Mesenchymal stem cell (in vitro differentiated cells and primary cell): ENCODE measurements around the gene AQP7.
"Not testable (repeated sequence)": the region's sequence is repeated elsewhere in the genome, so short reads cannot be mapped to it uniquely, and the experiment has no call there.

Experiments used
- DNase-seq: peaks from one replicate; pipeline ENCODE4 v3.0.0-alpha.2; 2013
- H2AFZ ChIP-seq: one replicate; pipeline ENCODE4 v1.6.1; 2013; ENCODE audit warnings: low read depth, mild to moderate bottlenecking, control low read depth, inconsistent platforms, low read length, moderate library complexity
- H2AK5ac ChIP-seq: 2 replicates; pipeline ENCODE4 v1.6.1; 2013; ENCODE audit warnings: low read length, moderate library complexity, mild to moderate bottlenecking, inconsistent platforms; ENCODE audit not compliant: severe bottlenecking
- H2BK120ac ChIP-seq: one replicate; pipeline ENCODE4 v1.6.1; 2013; ENCODE audit warnings: low read depth, mild to moderate bottlenecking, inconsistent platforms, low read length, moderate library complexity
- H2BK12ac ChIP-seq, 2 experiments: one replicate each; pipeline ENCODE4 v1.6.1; 2013; ENCODE audit warnings: inconsistent platforms in 2 of 2, low read length in 2 of 2, mild to moderate bottlenecking in 2 of 2, moderate library complexity in 2 of 2, control low read depth in 1 of 2
- H2BK15ac ChIP-seq: one replicate; pipeline ENCODE4 v1.6.1; 2013; ENCODE audit warnings: mild to moderate bottlenecking, low read depth, inconsistent platforms; ENCODE audit not compliant: poor library complexity, severe bottlenecking
- H2BK5ac ChIP-seq: 2 replicates; pipeline ENCODE4 v1.6.1; 2013; ENCODE audit warnings: low read depth, mild to moderate bottlenecking, low read length, control low read depth, inconsistent platforms; ENCODE audit not compliant: poor library complexity, severe bottlenecking
- H3K14ac ChIP-seq, 2 experiments: one replicate each; pipeline ENCODE4 v1.6.1; 2013; ENCODE audit warnings: inconsistent platforms in 2 of 2, low read length in 2 of 2, control low read depth in 1 of 2, mild to moderate bottlenecking in 1 of 2, moderate library complexity in 1 of 2
- H3K18ac ChIP-seq, 2 experiments: one replicate each; pipeline ENCODE4 v1.6.1; 2013; ENCODE audit warnings: inconsistent platforms in 2 of 2, low read length in 2 of 2, control low read depth in 1 of 2, low read depth in 1 of 2, mild to moderate bottlenecking in 1 of 2
- H3K23ac ChIP-seq, 2 experiments: one replicate each; pipeline ENCODE4 v1.6.1; 2013; ENCODE audit warnings: inconsistent platforms in 2 of 2, low read length in 2 of 2, mild to moderate bottlenecking in 2 of 2, moderate library complexity in 2 of 2, control low read depth in 1 of 2
- H3K27ac ChIP-seq: 2 replicates; pipeline ENCODE4 v1.5.1; 2013; ENCODE audit warnings: mild to moderate bottlenecking, moderate library complexity, low read length, control low read depth, inconsistent platforms; ENCODE audit not compliant: poor library complexity, severe bottlenecking
- H3K27me3 ChIP-seq, 2 experiments: 2 replicates each; pipeline versions ENCODE4 v1.6.1 to v1.7.0; 2013; ENCODE audit warnings: low read length in 2 of 2, mild to moderate bottlenecking in 2 of 2, moderate library complexity in 2 of 2, control low read depth in 1 of 2, inconsistent platforms in 1 of 2; ENCODE audit not compliant: control insufficient read depth in 1 of 2, insufficient read depth in 1 of 2
- H3K36me3 ChIP-seq, 2 experiments: 2 replicates each; pipeline versions ENCODE4 v1.6.1 to v1.7.0; 2013; ENCODE audit warnings: low read length in 2 of 2, control low read depth in 1 of 2, inconsistent platforms in 1 of 2, low read depth in 1 of 2, mild to moderate bottlenecking in 1 of 2; ENCODE audit not compliant: insufficient read depth in 2 of 2, control insufficient read depth in 1 of 2
- H3K4ac ChIP-seq, 2 experiments: one replicate each; pipeline ENCODE4 v1.6.1; 2013; ENCODE audit warnings: inconsistent platforms in 2 of 2, low read length in 2 of 2, mild to moderate bottlenecking in 2 of 2, moderate library complexity in 2 of 2, control low read depth in 1 of 2, low read depth in 1 of 2
- H3K4me1 ChIP-seq: 2 replicates; pipeline ENCODE4 v1.6.1; 2013; ENCODE audit warnings: low read depth, low read length, control low read depth; ENCODE audit not compliant: control insufficient read depth, insufficient read depth
- H3K4me2 ChIP-seq: 2 replicates; pipeline ENCODE4 v1.6.1; 2013; ENCODE audit warnings: low read length, mild to moderate bottlenecking, inconsistent platforms; ENCODE audit not compliant: poor library complexity, severe bottlenecking
- H3K4me3 ChIP-seq, 2 experiments: 2 replicates each; pipeline versions ENCODE4 v1.5.1 to v1.7.0; 2013; ENCODE audit warnings: low read length in 2 of 2, mild to moderate bottlenecking in 2 of 2, control low read depth in 1 of 2, low read depth in 1 of 2; ENCODE audit not compliant: insufficient read depth in 1 of 2
- H3K79me1 ChIP-seq: replicated peaks from 2 replicates; pipeline ENCODE4 v1.6.1; 2013; ENCODE audit warnings: mild to moderate bottlenecking, control low read depth, low read length, inconsistent platforms; ENCODE audit not compliant: poor library complexity, severe bottlenecking
- H3K9ac ChIP-seq: 2 replicates; pipeline ENCODE4 v1.7.0; 2013; ENCODE audit warnings: mild to moderate bottlenecking, low read length, moderate library complexity
- H3K9me3 ChIP-seq: 2 replicates; pipeline ENCODE4 v1.7.0; 2013; ENCODE audit warnings: mild to moderate bottlenecking, low read length; ENCODE audit not compliant: control insufficient read depth
- H4K8ac ChIP-seq: one replicate; pipeline ENCODE4 v1.6.1; 2013; ENCODE audit warnings: inconsistent platforms, mild to moderate bottlenecking, low read length, moderate library complexity
- H4K91ac ChIP-seq: one replicate; pipeline ENCODE4 v1.6.1; 2013; ENCODE audit warnings: mild to moderate bottlenecking, low read length, inconsistent platforms
- WGBS: methylation state at CpG from one replicate; pipeline ENCODE4 v1.1.7; 2013; ENCODE audit warnings: mixed read lengths; 5-methylcytosine and 5-hydroxymethylcytosine counted together

The AQP7 gene

DNA sequence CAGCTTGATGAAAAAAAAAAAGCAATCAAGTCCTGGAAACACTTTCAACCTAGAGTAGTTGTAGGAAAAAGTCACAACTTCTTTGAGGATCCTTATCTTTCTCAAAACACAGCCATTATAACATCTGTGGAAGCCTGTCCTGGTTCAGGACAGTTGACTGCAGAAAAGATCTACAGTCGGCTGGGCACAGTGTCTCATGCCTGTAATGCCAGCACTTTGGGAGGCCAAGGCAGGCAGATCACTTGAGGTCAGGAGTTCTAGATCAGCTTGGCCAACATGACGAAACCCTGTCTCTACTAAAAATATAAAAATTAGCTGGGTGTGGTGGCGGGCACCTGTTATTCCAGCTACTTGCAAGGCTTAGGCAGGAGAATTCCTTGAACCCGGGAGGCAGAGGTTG is 37.6 kb downstream of the AQP7 start:
- not testable (repeated sequence) for DNase-seq, H4K8ac ChIP-seq, H3K4ac ChIP-seq, H2AFZ ChIP-seq, H2BK15ac ChIP-seq, H2BK5ac ChIP-seq, H2BK12ac ChIP-seq, H2AK5ac ChIP-seq, H3K27me3 ChIP-seq, H3K4me3 ChIP-seq, H3K9ac ChIP-seq, H3K18ac ChIP-seq, H3K9me3 ChIP-seq, H3K79me1 ChIP-seq, H2BK120ac ChIP-seq, H3K27ac ChIP-seq, H4K91ac ChIP-seq, H3K14ac ChIP-seq, H3K4me2 ChIP-seq, H3K4me1 ChIP-seq, H3K23ac ChIP-seq
- 97% methylated on average over 4 of the region's 4 CpGs for WGBS
- peaks cover 38 to 86% of the 10 kb centered on the region in 2 experiments for H3K36me3 ChIP-seq

DNA sequence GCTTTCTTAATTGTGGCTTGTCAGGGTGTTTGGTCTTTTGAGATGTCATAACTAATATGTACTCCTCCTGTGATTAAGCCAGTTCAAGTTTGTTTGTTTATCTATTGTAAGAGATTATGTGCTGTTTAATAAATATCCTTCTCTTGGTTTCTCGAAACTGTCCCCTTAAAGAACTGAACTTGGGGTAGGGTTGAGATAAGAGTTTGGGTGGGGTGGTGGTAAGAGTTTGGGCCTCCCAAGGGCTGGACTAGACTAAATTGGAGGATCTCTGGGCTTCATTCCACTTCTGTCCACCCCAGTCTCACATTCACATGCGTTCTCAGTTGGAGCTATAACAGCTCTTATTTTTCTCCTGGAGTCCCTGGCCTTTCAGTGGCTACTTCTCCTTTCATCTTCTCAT is 38.2 kb downstream of the AQP7 start:
- Histone ChIP-seq H2BK5ac (no peak overlapping the region), H4K91ac (no peak overlapping the region), H3K9ac (no peak overlapping the region), H2BK15ac (no peak overlapping the region), H3K14ac (no peak overlapping the region), H3K4me1 (no peaks in the 10 kb centered on the region), H2AK5ac (no peak overlapping the region), H3K9me3 (no peaks in the 10 kb centered on the region), H2BK120ac (no peak overlapping the region), H3K18ac (no peak overlapping the region), H3K23ac (no peak overlapping the region), H3K4ac (no peak overlapping the region), H3K27ac (no peak overlapping the region), H4K8ac (no peak overlapping the region), H3K36me3 (peaks cover 38 to 83% of the 10 kb centered on the region in 2 experiments), H2BK12ac (no peak overlapping the region), H3K79me1 (no peaks in the 10 kb centered on the region), H3K4me3 (no peak overlapping the region), H3K4me2 (no peak overlapping the region), H3K27me3 (no peaks in the 10 kb centered on the region), H2AFZ (no peak overlapping the region)
- 97% methylated on average over 2 of the region's 2 CpGs for WGBS
- DNase-seq = no peak

DNA sequence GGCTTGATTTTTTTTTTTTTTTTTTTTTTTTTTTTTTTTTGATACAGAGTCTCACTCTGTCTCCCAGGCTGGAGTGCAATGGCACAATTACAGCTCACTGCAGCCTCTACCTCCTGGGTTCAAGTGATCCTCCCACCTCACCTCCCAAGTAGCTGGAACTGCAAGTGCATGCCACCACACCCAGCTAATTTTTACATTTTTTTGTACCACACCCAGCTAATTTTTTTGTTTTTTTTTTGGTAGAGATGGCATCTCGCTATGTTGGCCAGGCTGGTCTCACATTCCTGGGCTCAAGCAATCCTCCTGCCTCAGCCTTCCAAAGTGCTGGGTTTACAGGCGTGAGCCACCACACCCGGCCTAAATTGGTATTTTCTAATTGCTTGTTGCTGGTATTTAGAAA is 43.7 kb downstream of the AQP7 start:
- not testable (repeated sequence) for H3K27ac ChIP-seq, H2BK15ac ChIP-seq, H2AFZ ChIP-seq, H3K23ac ChIP-seq, H2AK5ac ChIP-seq, H2BK12ac ChIP-seq, H3K4me2 ChIP-seq, H3K4ac ChIP-seq, H3K14ac ChIP-seq, H3K9ac ChIP-seq, H2BK120ac ChIP-seq, H3K18ac ChIP-seq, H3K9me3 ChIP-seq, H2BK5ac ChIP-seq, H4K8ac ChIP-seq, H3K4me3 ChIP-seq, DNase-seq, H4K91ac ChIP-seq, H3K27me3 ChIP-seq, H3K79me1 ChIP-seq, H3K4me1 ChIP-seq
- 100% methylated on average over 2 of the region's 3 CpGs for WGBS
- peaks cover 3 to 74% of the 10 kb centered on the region in 2 experiments for H3K36me3 ChIP-seq

- no peak overlapping the region for H3K4me2 ChIP-seq
- no peak overlapping the region for H4K8ac ChIP-seq
- H2BK120ac ChIP-seq = no peak overlapping the region
- H2AFZ ChIP-seq = no peak overlapping the region
- no peaks in the 10 kb centered on the region for H3K9me3 ChIP-seq
- H2BK15ac ChIP-seq = no peak overlapping the region
- H3K23ac ChIP-seq = no peak overlapping the region
- H3K4ac ChIP-seq = no peak overlapping the region
- peaks cover 4% of the 10 kb centered on the region for H3K79me1 ChIP-seq
- no peak overlapping the region for H2BK12ac ChIP-seq
- H3K9ac ChIP-seq = no peak overlapping the region
- H3K4me3 ChIP-seq = no peak overlapping the region
- no peak overlapping the region for H3K18ac ChIP-seq
- peaks cover 8 to 80% of the 10 kb centered on the region in 2 experiments for H3K36me3 ChIP-seq
- no peak overlapping the region for H2BK5ac ChIP-seq
- H2AK5ac ChIP-seq = no peak overlapping the region
- no peaks in the 10 kb centered on the region for H3K27me3 ChIP-seq
- no CpG with 5 or more reads among the region's 1 CpG for WGBS
- no peak overlapping the region for H3K27ac ChIP-seq
- DNase-seq = no peak
- H3K14ac ChIP-seq = no peak overlapping the region
- H4K91ac ChIP-seq = no peak overlapping the region
- no peaks in the 10 kb centered on the region for H3K4me1 ChIP-seq
Observed at GRCh38 chr9:33355933-33356332, 46.4 kb downstream of the AQP7 start.
